GM18867 (cell line): ENCODE results near the gene MEI1.

Experiments
- ATAC-seq: cut with Tn5 transposase; IDR thresholded peaks from one replicate; pipeline ENCODE4 v1.9.1; 2021; ENCODE audit warnings: mild to moderate bottlenecking, moderate library complexity; ENCODE audit not compliant: unreplicated experiment

MEI1 gene

DNA sequence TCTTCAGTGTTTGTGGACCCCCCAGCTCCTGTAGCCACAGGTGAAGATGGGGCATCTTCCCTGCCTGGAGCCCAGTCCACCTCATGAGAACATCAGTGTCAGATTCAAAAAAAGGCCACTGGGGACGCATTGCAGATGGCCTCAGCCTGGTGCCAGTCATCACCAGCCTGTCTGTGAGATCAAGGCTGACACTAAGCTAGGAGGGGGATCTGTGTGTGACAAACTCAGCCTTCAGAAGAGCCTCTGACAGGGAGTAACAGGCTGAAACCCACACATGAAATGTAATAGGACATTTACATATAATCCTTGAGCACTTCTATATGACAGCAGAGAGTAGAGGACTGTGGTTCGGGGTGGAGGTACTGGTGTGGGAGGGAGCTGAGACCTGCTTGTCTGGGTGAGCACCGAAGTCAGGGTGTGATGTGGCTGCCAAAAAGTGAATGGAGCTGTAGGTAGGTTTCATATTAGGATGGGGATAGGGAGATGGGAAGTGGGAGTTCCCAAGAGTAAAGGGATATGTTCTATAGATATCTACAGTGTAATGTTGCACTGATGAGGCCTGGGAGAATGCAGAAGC is 80.7 kb downstream of the MEI1 start:
- no peak for ATAC-seq

DNA sequence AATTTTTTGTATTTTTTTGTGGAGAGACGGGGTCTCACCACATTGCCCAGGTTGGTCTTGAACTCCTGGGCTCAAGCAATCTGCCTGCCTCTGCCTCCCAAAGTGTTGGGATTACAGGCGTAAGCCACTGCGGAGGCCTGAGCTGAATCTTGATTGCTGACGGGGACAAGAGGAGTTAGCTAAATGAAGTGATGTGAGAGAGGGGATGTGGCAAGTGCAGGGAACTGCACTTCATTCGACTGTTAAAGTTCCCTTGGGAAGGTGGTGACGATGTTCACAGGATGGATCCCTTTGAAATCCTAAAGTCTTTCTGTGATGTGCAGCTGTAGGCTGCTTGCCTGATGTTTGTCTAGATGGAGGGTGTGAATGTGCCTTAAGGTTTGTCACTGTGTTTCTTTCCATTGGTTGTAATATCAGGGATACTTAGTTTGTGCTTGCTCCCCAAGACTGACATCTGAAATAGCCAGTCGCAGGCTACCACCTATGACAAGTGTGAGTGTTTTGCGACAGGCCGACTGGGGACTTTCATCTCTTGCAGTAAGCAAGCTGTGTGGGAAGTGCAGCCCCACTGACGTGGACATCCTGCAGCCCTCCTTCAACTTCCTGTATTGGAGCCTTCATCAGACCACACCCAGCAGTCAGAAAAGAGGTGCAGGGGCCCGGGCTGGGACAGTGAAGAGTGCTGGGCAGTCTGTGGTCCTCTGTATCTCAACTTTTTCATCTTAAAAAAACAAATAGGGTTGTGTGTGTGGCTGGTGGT is 81.6 kb downstream of the MEI1 start:
- peak; percentile 88 for ATAC-seq

DNA sequence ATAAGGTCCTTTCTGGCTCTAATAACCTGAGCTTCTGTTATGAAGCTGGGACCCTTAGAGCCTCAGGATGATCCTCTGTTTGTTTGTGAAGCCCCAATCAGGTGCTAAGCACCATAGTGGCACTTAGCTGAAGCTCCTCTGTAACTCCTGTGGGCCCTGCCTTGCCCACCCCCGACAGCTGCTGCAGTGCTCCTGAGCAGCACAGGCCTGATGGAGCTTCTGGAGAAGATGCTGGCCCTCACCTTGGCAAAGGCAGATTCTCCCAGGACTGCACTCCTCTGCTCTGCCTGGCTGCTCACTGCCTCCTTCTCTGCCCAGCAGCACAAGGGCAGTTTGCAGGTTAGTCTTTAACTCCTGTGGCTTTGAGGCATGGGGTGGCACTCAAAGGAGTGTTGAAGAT is 82.2 kb downstream of the MEI1 start:
- peak; percentile 23 for ATAC-seq

- ATAC-seq, result no peak
These were observed 83.0 kb downstream of the MEI1 start for GRCh38 chr22:41782316-41782715.

DNA sequence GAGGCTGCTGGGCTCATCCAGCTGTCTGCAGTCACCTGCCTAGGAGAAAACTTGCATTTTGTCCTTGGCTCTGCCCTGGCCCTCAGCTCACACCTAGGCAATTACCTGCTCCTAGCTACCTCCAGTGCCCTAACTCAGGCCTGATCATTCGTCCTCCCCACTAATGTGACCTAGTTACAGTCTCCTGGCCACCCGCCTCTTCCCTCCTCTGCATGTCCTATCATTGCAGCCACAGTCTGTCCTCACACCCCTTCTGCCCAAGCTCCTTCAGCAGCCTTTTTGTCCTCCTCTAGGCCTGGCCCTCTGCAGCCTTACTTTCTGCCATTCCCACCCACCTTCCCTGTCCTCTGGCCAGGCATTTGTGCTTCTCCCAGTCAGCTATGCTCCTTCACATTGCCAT is 83.4 kb downstream of the MEI1 start:
- ATAC-seq, result no peak

DNA sequence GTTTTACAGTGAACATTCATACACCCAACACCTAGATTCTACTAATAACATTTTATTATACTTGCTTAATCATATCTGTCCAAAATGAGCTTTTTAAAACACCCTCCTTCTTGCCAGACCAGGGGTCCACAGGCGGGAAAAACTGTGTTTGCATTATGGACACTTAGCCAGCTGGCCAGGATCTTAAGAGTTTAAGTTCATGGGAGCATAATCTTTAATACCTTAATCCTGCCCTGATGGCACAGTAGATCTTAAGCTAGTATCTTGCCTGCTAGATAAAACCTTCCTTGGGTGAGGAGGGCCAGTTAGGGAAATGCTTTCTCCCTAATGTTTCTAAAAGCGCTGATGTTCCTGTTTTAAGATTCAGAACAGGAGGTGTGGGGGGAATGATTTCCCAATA is 88.0 kb downstream of the MEI1 start:
- no peak for ATAC-seq

DNA sequence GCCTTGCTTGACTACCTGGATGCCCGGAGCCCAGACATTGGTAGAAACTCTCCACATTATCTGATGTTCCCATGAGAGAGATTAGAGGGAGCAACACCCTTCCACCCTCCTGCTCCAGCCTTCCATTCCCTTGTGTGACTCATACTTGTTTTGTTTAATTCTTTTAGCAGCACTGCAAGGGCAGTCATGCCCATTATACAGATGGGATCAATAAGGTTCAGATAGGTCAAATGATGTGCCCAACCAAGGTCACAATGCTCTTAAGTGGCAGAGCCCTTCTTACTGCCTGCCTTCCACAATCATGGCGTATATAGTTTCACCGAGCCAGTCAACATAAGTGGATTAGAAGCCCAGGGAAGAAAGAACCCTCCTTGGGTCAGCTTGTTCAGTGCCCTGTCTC is 94.6 kb downstream of the MEI1 start:
- no peak for ATAC-seq

DNA sequence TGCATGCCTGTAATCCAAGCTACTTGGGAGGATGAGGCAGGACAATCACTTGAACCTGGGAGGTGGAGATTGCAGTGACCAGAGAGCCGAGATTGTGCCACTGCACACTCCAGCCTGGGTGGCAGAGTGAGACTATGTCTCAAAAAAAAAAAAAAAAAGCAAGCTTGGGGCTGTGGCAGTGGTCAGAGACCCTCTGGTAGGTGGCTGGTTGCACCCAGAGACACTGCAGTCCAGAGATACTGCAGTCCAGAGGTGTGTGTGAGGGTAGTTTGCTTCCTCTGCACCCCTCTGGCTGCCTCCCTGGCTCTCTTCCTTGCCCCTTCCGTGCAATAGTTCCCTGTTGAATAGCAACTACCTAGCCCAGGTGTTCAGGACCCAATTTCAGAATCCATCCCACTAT is 99.4 kb downstream of the MEI1 start:
- ATAC-seq, result no peak

- peak; percentile 25 for ATAC-seq
These were observed 100.4 kb downstream of the MEI1 start for GRCh38 chr22:41799486-41800347.

DNA sequence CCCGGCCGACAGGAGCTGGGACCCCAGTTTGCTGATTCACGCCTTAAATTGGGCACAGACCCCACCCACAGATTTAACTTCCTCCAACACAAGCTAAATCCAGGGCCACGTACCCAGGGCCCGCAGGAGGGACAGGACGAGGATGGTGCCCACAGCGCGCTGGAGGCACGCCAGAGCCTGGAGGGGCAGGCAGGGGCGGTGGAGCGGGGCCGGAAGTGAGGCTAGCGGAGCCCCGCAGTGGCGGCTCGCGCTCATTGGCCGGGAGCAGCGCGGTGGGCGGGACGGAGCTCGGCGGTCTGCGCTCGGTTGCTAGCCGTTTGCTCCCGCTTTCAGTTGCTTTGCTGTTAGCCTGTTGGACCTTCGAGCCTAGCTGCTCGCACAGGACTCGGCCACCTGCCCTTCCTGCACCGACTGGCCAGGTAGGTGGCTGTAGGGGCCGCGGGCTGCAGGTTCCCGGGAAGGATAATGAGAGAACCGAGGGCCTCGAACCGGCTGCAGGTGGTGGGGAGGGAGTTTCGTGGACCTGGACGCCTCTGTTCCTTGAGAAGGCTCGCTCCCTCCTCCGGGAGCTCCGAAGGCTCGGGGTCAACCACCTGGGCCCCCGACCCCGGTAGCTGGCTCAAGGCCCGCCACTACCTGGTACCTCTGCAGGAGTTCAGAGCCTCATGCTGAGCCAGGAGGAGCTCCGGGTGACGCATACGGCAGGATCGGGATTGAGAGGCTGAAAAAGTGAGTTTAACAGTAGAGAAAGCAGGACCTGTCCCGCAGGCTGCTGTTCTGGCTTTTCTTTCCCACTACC is 101.2 kb downstream of the MEI1 start, which contains the start of gene CCDC134:
CCDC134 (plus strand) TSS at position 332 of the 799 bp plus-strand sequence. CDS start 8,212 bp downstream, outside the sequence.
- ATAC-seq, result peak; percentile 81

DNA sequence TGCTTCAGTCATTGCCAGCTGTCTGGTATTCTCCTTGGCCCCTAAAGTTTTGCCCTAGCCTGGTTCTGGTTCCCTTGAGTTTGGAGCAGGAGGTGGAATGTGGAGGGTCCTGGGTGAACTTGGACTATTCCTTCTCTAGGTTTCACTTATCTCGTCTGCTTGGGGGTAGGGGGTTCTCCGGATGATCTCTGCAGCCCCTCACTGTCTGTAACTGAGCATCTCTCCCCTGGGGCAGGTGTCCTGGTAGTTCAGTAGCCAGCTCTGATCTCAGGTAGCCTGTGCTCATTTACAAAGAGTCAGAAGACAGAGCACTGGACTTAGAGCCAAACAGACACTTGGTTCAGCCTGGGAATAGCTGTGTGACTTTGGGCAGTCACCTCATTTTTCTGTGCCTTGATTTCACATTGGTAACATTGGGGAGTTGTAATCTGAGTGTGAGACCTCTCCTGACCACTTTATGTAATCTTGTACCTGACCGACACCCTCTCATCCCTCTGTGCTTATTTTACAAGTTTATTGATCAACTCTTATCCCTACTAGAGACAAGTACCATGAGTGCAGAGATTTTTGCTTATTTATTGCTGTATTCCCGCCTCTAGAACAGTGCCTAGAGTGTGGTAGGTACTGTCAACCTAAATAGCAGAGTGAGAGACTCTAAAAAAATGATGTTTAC is 102.0 kb downstream of the MEI1 start:
- no peak for ATAC-seq

DNA sequence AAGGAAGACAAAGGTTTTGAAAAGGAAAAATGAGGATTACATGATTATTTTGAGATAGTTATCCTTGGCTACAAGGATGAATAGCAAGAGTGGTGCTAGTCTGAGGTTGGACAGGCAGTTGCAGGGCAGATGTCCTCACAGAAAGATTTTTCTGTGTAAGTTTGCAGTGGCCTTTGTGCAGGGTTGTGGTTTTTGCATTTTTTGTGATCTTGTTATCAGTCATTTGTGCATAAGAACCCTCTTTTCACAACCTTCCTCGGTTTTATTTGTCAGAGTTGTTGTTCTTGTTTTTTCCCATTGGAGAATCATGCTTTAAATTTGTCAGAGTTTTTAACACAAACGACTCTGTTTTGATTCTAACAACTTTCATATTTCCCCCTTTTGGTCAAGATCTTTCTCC is 102.6 kb downstream of the MEI1 start:
- ATAC-seq, result no peak

DNA sequence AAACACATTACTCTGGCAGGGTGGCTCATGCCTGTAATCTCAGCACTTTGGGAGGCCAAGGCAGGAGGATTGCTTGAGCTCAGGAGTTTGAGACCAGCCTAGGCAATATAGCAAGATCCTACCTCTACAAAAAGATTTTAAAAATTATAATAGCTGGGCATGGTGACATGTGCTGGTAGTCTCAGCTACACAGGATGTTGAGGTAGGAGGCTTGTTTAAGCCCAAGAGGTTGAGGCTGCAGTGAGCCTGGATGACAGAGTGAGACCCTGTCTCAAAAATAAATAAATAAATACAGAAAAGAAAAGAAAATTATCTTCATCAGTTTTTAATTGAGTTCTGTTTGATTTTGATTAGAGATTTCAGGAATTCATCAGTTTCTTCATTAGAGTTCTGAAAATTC is 106.3 kb downstream of the MEI1 start:
- no peak for ATAC-seq

DNA sequence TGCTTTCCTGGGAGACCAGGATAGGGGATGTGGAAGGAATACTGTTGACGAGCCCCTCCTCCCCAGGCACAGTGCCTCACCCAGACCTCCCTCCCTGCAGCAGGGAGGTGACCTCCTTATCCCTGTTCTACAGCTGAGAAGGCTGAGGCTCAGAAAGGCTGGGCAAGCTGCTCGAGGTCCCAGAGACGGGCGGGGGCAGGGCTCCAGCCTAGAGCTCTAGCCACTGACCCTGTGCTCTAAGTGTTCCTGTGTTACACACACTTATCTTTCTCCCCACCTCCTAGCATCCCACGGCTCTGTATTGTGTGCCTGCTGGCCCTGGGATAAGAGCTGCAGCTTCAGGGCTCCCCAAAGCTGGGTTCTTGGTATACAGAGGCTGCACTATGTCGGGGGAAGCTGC is 109.1 kb downstream of the MEI1 start:
- ATAC-seq, result no peak

GRCh38 chr22:41810022-41810421 is 110.7 kb downstream of the MEI1 start:
- no peak for ATAC-seq

DNA sequence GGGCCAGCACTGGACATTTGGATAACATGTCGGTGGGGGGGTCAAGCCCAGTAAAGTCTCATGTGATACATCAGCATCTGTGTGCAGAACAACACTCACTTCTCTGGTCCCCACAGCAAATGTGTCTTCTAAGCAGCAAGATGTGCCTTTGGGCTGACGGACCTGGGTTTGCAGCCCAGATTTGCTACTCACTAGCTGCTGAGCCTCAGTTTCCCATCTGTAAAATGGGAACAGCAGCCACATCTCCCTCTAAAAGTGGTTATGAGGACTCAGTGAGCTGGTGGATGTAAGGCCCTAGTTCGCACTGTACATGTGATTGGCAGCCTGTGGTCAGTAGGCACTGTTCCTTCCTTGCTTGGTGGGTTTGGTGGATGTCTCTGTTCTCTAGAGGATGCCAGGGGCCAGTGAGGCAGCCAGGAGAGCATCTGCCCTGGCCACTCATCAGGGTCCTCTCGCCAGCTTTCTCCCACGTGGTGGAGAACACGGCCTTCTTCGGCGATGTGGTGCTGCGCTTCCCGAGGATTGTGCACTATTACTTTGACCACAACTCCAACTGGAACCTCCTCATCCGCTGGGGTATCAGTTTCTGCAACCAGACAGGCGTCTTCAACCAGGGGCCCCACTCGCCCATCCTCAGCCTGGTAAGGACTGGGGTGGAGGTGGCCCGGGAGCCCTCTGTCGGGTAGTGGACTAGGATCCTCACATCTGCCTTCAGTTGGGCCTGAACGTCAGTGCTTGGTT is 113.7 kb downstream of the MEI1 start:
- ATAC-seq, result no peak

GRCh38 chr22:41813726-41814410 is 114.6 kb downstream of the MEI1 start:
- no peak for ATAC-seq

DNA sequence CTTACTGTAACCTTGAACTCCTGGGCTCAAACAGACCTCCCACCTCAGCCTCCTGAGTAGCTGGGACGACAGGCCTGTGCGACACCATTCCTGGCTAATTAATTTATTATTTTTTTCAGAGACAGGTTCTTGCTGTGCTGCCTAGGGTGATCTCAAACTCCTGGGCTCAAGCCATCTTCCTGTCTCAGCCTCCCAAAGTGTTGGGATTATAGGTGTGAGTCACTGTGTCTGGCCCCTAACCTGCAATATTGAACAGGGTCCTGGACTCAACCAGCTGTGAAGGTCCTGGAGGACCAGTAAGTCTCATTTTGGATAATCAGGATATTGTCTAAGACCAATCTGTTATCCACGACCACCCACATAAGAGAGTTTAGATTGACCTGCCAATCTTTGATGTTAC is 116.4 kb downstream of the MEI1 start:
- ATAC-seq, result no peak

DNA sequence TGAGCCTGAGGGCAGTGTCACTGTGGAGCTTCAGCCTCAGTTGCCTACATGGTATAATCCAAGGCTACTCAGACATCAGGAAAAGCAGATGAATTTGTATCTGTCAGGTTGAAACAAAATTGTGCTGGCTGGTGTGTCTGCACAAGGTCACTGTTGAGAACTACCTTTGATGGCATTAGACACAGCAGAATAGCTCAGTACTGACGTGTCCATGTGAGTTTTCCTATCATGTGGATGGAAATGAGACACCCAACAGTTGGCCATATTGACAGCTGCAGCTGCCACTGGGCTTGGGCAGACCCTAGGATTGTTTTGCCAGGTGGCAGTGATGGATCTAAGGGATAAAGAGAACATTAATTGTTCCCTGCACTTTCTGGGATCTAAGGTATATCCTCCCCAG is 116.9 kb downstream of the MEI1 start:
- no peak for ATAC-seq
